Measurements from ENCODE around the gene MINAR2. TPM values are rescaled to one million over a fixed set of nuclear protein-coding genes. Genes with fewer than 3 reads are reported as not detected.

Gene MINAR2
- total and polyA plus RNA-seq, 2 donors (not counting 1 experiment from before 2014, with no cell fraction given): not detected

- intact Hi-C loops (cut with micrococcal nuclease): no loop called here
- no peak overlapping the region for H3K27ac Mint-ChIP-seq
- H3K27me3 ChIP-seq (replicated peaks in 1 of 4; ENCODE audit: control extremely low read depth in 1 of 4, control insufficient read depth in 3 of 4, insufficient read depth in 4 of 4, low read length in 3 of 4): no peaks in the 10 kb centered on the region
- H3K4me1 ChIP-seq (ENCODE audit: control insufficient read depth in 2 of 2, insufficient read depth in 2 of 2, low read length in 2 of 2): no peaks in the 10 kb centered on the region
- H3K4me3 ChIP-seq (ENCODE audit: control extremely low read depth in 1 of 5, extremely low read depth in 1 of 5, insufficient read depth in 1 of 5, low read depth in 2 of 5, low read length in 4 of 5): no peak overlapping the region
- H3K9ac ChIP-seq (ENCODE audit: low read length): no peak overlapping the region
- POLR2A ChIA-PET: no interaction called here
- ATAC-seq (ENCODE audit: low read depth): no peak
- no peaks in the 10 kb centered on the region for H3K79me2 ChIP-seq (ENCODE audit: control insufficient read depth, insufficient read depth, low read length)
- H3K4me3 Mint-ChIP-seq: no peak overlapping the region
- H3K36me3 ChIP-seq (replicated peaks in 1 of 2; ENCODE audit: control extremely low read depth in 1 of 2, control insufficient read depth in 1 of 2, extremely low read depth in 1 of 2, insufficient read depth in 2 of 2, low read length in 1 of 2): no peaks in the 10 kb centered on the region
- no peak overlapping the region for H3K27ac ChIP-seq (ENCODE audit: low read length in 2 of 2)
- H3K4me2 ChIP-seq (replicated peaks; ENCODE audit: low read depth, low read length, poor library complexity, severe bottlenecking): no peak overlapping the region
- no CpG with 5 or more reads among the region's 2 CpGs for WGBS (ENCODE audit: insufficient coverage)
- DNase-seq: no peak
- H3K4me1 Mint-ChIP-seq: no peaks in the 10 kb centered on the region
- TF ChIP-seq EZH2 (IDR thresholded peaks at IDR 0.05; ENCODE audit: borderline replicate concordance, insufficient read depth, low read depth, low read length, poor library complexity, severe bottlenecking) (no peak), CTCF (IDR thresholded peaks at IDR 0.05) (no peak)
- H2AFZ ChIP-seq (ENCODE audit: insufficient read depth, low read depth, low read length, poor library complexity, severe bottlenecking): no peak overlapping the region
- no peaks in the 10 kb centered on the region for H3K9me3 ChIP-seq (ENCODE audit: control extremely low read depth in 1 of 3, control insufficient read depth in 2 of 3, insufficient read depth in 1 of 3, low read length in 2 of 3)
- CTCF ChIA-PET: interaction anchor here (1.3 kb wide), 1 partner anchor 32 kb away, joined by 3 read pairs; no protein-coding TSS in a partner anchor
- no peaks in the 10 kb centered on the region for H4K20me1 ChIP-seq (ENCODE audit: control insufficient read depth, insufficient read depth, low read length, poor library complexity, severe bottlenecking)
- H3K9me3 Mint-ChIP-seq (ENCODE audit: insufficient read depth): no peaks in the 10 kb centered on the region
- no peaks in the 10 kb centered on the region for H3K27me3 Mint-ChIP-seq
Observed at GRCh38 chr5:129739773-129740172, 8.1 kb upstream of the MINAR2 start.

- POLR2A ChIA-PET: no interaction called here
- no peaks in the 10 kb centered on the region for H3K36me3 ChIP-seq (replicated peaks in 1 of 2; ENCODE audit: control extremely low read depth in 1 of 2, control insufficient read depth in 1 of 2, extremely low read depth in 1 of 2, insufficient read depth in 2 of 2, low read length in 1 of 2)
- DNase-seq (no peak), ATAC-seq (ENCODE audit: low read depth) (no peak)
- 100% methylated on average over 1 of the region's 2 CpGs for WGBS (ENCODE audit: insufficient coverage)
- no peaks in the 10 kb centered on the region for H4K20me1 ChIP-seq (ENCODE audit: control insufficient read depth, insufficient read depth, low read length, poor library complexity, severe bottlenecking)
- no peak overlapping the region for H3K4me2 ChIP-seq (replicated peaks; ENCODE audit: low read depth, low read length, poor library complexity, severe bottlenecking)
- H2AFZ ChIP-seq (ENCODE audit: insufficient read depth, low read depth, low read length, poor library complexity, severe bottlenecking): no peak overlapping the region
- H3K27ac ChIP-seq (ENCODE audit: low read length in 2 of 2): no peak overlapping the region
- H3K9me3 ChIP-seq (ENCODE audit: control extremely low read depth in 1 of 3, control insufficient read depth in 2 of 3, insufficient read depth in 1 of 3, low read length in 2 of 3): no peaks in the 10 kb centered on the region
- intact Hi-C loops (cut with micrococcal nuclease): no loop called here
- H3K9ac ChIP-seq (ENCODE audit: low read length): no peak overlapping the region
- Mint-ChIP-seq H3K27ac (no peak overlapping the region), H3K4me1 (no peaks in the 10 kb centered on the region), H3K27me3 (no peaks in the 10 kb centered on the region), H3K9me3 (ENCODE audit: insufficient read depth) (no peaks in the 10 kb centered on the region), H3K4me3 (no peak overlapping the region)
- no peak for TF ChIP-seq EZH2 (IDR thresholded peaks at IDR 0.05; ENCODE audit: borderline replicate concordance, insufficient read depth, low read depth, low read length, poor library complexity, severe bottlenecking)
- TF ChIP-seq CTCF (IDR thresholded peaks at IDR 0.05): no peak
- H3K27me3 ChIP-seq (replicated peaks in 1 of 4; ENCODE audit: control extremely low read depth in 1 of 4, control insufficient read depth in 3 of 4, insufficient read depth in 4 of 4, low read length in 3 of 4): no peaks in the 10 kb centered on the region
- H3K4me1 ChIP-seq (ENCODE audit: control insufficient read depth in 2 of 2, insufficient read depth in 2 of 2, low read length in 2 of 2): no peaks in the 10 kb centered on the region
- CTCF ChIA-PET: no interaction called here
- no peaks in the 10 kb centered on the region for H3K79me2 ChIP-seq (ENCODE audit: control insufficient read depth, insufficient read depth, low read length)
- H3K4me3 ChIP-seq (ENCODE audit: control extremely low read depth in 1 of 5, extremely low read depth in 1 of 5, insufficient read depth in 1 of 5, low read depth in 2 of 5, low read length in 4 of 5): no peak overlapping the region
Observed at GRCh38 chr5:129743541-129744187, 4.2 kb upstream of the MINAR2 start.
